Coronary artery (tissue), 2 donors: ENCODE data around the gene DOCK1.
"Not testable (repeated sequence)": the region's sequence is repeated elsewhere in the genome, so short reads cannot be mapped to it uniquely, and the experiment has no call there.

Experiments
- DNase-seq: peaks from one replicate; pipeline ENCODE4 v3.0.0-alpha.2; 2017; ENCODE audit warnings: low spot score
- H3K27ac ChIP-seq, 2 donors: fragments of 200-600 bp; sonication (generic); one replicate each; pipeline ENCODE4 v1.5.1; 2016 to 2019
- H3K4me3 ChIP-seq: fragments of 200-600 bp; sonication (generic); 2 replicates; pipeline ENCODE4 v1.5.1; 2016; ENCODE audit warnings: mild to moderate bottlenecking, moderate library complexity
- TF ChIP-seq, protein P1 (sequence below): fragments of 200-600 bp; sonication (generic); IDR thresholded peaks from one replicate; pipeline ENCODE4 v1.5.1; 2019; ENCODE audit warnings: antibody characterized with exemption

The DOCK1 gene

DNA sequence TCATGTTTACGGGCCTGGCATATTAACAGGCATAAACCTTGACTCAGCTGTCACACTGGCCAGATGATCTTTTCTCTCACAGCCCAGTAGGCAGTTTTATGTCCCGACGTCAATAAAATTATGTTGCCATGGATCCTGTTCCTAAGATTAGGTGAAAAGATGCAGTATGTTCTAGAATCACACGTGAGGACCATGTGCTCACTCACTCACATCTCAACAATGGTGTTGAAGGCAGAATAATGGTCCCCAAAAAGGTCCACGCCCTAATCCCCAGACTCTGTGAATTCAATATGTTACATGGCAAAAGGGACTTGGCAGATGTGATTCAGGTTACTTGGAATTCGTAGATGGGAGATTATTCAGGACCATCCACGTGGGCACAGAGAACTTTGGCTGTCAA lies 3.5 kb downstream of the DOCK1 start:
- TF ChIP-seq, protein P1, sequence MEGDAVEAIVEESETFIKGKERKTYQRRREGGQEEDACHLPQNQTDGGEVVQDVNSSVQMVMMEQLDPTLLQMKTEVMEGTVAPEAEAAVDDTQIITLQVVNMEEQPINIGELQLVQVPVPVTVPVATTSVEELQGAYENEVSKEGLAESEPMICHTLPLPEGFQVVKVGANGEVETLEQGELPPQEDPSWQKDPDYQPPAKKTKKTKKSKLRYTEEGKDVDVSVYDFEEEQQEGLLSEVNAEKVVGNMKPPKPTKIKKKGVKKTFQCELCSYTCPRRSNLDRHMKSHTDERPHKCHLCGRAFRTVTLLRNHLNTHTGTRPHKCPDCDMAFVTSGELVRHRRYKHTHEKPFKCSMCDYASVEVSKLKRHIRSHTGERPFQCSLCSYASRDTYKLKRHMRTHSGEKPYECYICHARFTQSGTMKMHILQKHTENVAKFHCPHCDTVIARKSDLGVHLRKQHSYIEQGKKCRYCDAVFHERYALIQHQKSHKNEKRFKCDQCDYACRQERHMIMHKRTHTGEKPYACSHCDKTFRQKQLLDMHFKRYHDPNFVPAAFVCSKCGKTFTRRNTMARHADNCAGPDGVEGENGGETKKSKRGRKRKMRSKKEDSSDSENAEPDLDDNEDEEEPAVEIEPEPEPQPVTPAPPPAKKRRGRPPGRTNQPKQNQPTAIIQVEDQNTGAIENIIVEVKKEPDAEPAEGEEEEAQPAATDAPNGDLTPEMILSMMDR = no peak
- no peak overlapping the region for H3K4me3 ChIP-seq
- no peak overlapping the region for H3K27ac ChIP-seq
- DNase-seq = no peak

GRCh38 chr10:126909147-126909546 lies 3.9 kb downstream of the DOCK1 start:
- no peak for DNase-seq
- H3K27ac ChIP-seq = no peak overlapping the region
- TF ChIP-seq, protein P1 = no peak
- H3K4me3 ChIP-seq = no peak overlapping the region

DNA sequence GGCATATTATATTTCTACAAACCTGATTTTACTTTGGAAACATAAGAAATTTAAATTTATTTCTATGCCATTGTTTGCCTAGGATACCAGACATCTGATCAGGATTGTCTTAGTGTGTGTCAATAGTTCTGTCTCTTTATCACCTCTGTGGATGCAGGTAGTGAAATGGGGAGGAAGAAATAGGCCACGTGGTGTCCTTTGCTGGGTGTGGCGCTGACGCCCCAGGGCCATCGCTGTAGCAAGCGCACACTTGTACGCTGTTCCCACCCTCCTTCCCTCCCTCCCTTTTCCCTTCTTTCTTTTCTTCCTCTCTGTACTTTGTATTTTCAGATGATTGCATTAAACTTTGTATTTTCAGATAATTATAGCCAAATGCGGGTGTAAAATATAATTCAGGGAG lies 5.0 kb downstream of the DOCK1 start:
- H3K27ac ChIP-seq = no peak overlapping the region
- no peak overlapping the region for H3K4me3 ChIP-seq
- DNase-seq = no peak
- TF ChIP-seq, protein P1 = no peak

GRCh38 chr10:126910798-126911197 lies 5.6 kb downstream of the DOCK1 start:
- DNase-seq = no peak
- Histone ChIP-seq H3K4me3 (no peak overlapping the region), H3K27ac (no peak overlapping the region)
- TF ChIP-seq, protein P1 = no peak

- Histone ChIP-seq H3K4me3 (no peak overlapping the region), H3K27ac (no peak overlapping the region)
- TF ChIP-seq, protein P1 = no peak
- no peak for DNase-seq
Observed at GRCh38 chr10:126911301-126911700, 6.1 kb downstream of the DOCK1 start.

DNA sequence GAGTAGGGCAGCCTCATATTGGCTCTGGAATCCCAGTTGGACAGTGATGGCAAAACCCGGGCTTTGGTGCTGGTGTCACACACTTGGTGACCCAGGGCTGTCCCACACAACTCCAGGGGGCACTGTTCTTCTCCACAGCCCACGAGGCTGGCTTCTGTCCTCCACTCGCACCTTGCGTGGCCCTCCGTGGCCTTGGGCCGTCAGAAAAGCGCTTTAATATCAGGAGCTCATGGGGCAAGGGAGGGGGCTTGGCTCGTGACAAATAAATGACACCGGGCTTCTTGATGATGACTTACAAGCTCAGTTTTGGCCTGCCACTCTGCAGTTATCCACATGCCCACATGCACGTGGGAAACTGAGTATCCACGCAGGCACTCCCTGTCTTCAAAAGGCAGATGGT lies 8.1 kb downstream of the DOCK1 start:
- Histone ChIP-seq H3K27ac (no peak overlapping the region), H3K4me3 (no peak overlapping the region)
- DNase-seq = no peak
- TF ChIP-seq, protein P1 = no peak

- H3K27ac ChIP-seq = no peak overlapping the region
- TF ChIP-seq, protein P1 = no peak
- DNase-seq = no peak
- no peak overlapping the region for H3K4me3 ChIP-seq
Observed at GRCh38 chr10:126914561-126914960, 9.3 kb downstream of the DOCK1 start.

DNA sequence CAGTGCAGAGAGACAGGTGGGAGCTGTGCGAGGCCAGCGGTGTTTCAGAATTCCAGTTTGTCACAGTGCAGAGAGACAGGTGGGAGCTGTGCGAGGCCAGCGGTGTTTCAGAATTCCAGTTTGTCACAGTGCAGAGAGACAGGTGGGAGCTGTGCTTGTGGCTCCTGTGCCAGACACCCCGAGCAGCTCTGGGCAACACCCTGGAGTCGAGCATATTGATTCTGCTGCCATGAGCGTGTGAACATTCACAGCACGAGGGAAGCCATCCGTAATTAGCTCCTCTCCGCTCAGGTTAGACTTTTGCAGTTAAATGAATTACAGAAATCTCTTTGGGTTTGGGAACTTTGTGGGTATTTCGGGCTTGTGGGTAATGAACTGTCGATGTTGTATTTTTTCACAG lies 11.7 kb downstream of the DOCK1 start:
- not testable (repeated sequence) for H3K27ac ChIP-seq, DNase-seq, H3K4me3 ChIP-seq
